Measurements from ENCODE around the gene ATP8B4.

The ATP8B4 gene

DNA sequence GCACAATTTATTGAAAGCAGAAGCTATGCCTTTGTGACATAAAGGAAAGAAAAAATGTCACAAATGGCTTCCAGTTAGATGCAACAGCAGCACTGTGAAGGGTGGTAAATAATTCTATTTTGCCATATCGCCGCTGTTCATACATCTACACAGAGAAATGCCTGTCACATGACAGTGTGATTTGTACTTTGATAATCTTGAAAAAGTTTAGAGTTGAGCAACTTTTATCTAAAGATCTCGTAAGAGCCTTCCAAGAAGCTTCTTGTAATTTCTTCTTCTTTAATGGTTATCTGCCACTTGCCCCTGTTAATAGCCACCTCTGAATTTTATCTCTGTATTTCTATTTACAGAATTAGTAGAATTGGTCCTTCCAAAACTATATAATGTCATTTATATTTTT, 192.3 kb downstream of the ATP8B4 start:
- no peak for DNase-seq

DNA sequence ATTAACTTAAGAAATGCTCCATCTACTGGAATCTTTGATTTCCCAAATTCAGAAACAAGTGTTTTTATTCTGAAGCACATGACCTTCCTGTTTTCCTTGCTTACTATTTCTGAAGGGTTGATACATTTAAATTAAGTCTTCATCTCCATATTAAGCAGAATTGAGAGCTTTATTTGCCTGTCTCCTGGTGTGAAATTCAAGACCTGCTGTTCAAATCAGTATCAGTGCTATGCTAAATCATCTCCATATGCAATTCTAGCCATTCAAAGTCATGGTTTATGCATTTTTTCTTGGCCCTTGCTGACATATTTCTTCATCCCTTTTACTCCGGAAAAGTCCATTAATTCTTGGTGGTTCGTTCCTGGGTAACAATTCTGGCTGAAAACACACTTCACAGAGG, 195.4 kb downstream of the ATP8B4 start:
- no peak for DNase-seq

- no peak for DNase-seq
Measured at GRCh38 chr15:49919034-49919433, 200.0 kb downstream of the ATP8B4 start.

DNA sequence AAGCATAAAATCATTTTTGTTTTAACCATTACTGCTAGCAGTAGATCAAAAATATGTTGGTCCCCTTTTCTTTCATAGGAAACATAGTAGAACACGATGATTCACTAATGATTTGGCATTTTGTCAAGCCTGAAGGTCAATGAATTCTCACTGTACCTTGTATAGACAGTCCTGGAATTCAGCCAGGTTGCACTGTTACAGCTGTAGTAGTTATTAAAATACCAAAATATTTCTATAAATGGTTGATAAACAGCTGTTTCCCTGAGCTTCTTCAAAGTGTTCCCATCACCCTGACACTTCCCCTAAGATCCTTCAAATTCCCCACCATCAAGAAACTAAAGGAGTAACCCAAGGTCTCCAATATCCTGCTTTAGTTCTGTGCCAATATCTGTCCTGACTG, 200.9 kb downstream of the ATP8B4 start:
- no peak for DNase-seq

GRCh38 chr15:49916998-49917397, 202.0 kb downstream of the ATP8B4 start:
- no peak for DNase-seq

- no peak for DNase-seq
Measured at GRCh38 chr15:49915822-49916221, 203.2 kb downstream of the ATP8B4 start.

- no peak for DNase-seq
Measured at GRCh38 chr15:49908933-49909295, 210.1 kb downstream of the ATP8B4 start.

DNA sequence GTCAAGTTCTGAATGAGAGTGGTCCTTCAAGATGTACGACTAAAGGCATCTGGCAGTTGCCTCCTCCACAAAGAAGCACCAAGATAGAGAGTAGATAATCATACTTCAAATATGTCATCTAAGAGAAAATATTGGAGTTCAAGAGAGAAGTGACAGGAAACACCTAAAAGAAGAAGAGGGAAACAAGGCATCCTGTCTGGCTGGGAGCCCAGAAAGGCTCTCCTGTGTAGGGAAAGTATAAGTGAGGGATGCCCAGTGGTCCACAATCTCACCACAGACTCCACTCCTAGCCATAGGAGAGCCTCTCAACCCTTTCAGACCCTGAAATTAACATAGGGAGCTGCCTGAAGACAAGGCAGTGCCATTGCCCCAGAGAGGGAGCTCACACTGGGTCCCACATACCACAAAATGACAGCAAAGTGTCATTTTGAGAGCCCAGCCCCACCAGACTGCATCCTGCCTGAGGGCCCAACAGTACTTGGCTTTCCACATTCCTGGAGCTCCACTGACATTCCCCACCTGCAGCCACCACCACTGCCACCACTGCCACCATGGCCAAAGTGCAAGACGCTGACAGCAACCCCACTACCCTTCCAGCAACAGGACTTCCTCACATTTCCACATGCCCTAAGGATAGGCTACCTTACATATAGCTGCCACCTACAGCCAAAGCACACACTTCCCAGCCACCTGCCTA, 210.6 kb downstream of the ATP8B4 start:
- no peak for DNase-seq

DNA sequence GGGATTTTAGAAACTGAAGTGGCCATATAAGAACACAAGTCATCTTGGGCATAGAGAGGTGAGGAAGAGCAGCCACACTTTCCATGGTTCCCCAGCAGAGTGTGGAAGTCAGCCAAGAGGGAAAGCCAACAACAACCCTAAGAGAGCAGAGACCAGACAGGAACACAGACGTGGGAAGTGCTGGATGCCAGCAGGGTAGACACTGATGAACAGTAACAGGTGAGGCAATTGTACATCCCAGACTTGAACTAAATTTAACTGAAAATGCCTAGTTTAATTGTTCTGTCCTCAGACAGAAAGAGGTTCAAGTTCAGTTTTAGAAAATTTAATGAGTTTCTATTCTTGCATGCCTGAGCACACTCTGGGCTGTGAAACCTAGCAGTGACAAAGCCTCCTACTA, 212.1 kb downstream of the ATP8B4 start:
- no peak for DNase-seq

DNA sequence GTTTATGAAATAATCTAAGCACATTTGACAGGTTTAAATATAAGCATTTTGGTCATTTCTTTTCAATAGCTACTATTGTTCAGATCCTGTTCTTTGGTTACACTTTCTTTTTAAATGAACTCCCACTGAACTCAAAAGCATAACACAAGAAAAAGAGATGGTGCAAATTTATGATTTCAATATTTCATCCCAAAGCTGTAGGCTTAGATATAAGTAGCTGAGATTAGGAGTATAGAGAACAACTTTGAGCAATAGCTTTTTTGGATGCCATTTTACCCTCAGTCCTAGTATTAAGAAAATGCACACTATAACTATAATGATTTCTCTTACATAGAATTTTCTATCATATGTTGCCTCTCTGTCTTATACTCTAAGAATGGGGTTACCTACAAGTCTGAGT, 213.8 kb downstream of the ATP8B4 start:
- DNase-seq = no peak

- no peak for DNase-seq
Measured at GRCh38 chr15:49904296-49904695, 214.7 kb downstream of the ATP8B4 start.

GRCh38 chr15:49902685-49903501, 216.1 kb downstream of the ATP8B4 start:
- no peak for DNase-seq

DNA sequence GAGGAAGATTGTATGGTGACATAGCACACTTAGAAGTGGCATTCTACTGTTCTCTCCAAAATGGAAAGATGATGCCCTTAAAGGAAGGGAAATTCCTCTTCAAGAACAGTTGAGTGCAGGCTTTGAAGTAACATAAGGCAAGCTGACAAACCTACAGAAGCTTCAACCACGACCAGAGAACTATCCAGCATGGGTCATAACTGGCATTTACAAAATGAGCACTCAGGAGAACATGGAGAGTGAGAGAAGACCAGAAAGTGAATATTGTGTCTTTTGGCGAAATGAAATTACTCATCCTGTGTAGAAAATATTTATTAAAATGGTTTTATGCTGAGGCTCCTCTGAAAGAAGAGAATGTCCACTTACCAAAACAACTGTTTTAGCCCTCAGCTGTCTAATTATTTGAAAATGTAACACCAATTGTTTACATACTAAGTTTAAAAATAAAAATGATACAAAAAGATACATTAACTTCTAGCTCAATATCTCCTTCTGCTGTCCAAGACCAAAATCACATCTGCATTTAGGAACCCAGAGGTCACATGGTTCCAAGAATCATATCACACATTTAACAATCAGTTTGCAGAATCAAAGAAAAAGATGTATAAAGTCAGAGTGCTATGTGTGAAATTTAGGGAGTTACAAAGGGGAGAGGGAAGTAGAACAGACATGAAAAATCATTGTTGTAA, 216.9 kb downstream of the ATP8B4 start:
- no peak for DNase-seq

GRCh38 chr15:49901321-49901720, 217.7 kb downstream of the ATP8B4 start:
- DNase-seq = no peak

DNA sequence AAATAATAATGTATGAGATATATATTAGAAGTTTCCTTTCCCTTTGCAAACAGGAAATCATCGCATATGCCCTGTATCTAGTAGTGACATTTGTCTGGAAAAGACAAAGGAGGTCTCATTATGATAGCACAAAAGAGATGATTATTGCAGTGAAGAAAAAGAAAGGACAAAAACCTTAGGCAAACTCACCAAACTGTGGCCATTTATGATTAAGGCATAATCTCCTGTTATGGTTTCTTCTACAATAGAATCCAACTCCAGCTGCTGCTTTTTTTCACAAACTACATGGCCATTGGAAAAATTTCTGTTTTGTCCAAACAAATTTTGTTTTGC, 218.2 kb downstream of the ATP8B4 start:
- DNase-seq = no peak

GRCh38 chr15:49900006-49900902, 218.8 kb downstream of the ATP8B4 start:
- DNase-seq = no peak

DNA sequence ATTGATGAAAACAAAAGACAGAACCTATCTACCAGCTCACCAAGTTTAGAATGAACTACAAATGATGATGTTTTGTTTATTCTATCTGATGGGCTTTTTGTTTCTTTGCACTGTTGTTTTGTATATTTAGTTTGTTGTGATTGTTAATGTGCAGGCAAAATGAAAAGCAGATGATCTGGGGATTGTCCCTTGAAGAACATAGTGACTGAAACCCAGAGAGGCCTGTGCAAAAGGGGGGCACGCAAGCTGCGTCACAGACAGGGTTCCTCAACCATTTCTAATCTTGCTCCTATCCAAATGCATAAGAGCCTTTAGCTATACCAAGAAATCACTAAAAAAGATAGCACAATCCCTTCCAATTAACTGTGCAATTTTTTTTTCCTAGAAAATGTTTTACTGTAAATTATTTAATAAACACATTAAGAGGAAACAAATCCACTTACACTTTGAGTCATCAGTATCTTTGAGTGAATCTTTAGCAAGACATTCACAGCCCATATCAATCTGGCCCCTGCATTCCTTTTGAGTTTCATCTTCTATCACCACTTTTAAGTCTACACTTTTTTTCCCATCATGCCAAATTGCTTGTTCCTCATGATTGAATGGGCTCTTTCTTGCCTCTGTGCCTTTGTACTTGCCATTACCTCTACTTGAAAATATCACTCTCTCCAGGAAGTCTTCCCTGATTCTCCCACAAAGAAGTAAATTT, 220.3 kb downstream of the ATP8B4 start:
- DNase-seq = peak in 1 of 5 donors; percentile 13

GRCh38 chr15:49898097-49898496, 220.9 kb downstream of the ATP8B4 start:
- DNase-seq = no peak

GRCh38 chr15:49895347-49896223, 223.4 kb downstream of the ATP8B4 start:
- DNase-seq = no peak

DNA sequence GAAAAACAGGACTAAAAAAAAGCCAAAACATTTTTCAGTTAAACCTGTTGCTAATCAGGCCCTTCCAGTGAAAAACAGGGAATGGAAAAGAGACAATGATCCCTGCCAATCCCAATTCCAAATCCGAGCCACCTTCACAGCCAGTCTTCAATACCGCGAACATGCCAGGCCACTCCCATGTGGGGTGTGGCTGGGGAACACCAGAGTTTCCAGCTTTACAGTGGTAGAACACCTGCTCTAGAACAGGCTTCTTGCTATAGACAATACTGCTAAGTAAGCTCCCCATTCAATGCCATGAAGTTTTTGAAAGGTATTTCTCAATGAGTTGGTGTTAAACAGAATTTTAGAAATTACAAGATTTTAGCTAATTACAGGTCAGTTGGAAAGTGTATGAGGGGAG, 228.3 kb downstream of the ATP8B4 start:
- DNase-seq = no peak

DNA sequence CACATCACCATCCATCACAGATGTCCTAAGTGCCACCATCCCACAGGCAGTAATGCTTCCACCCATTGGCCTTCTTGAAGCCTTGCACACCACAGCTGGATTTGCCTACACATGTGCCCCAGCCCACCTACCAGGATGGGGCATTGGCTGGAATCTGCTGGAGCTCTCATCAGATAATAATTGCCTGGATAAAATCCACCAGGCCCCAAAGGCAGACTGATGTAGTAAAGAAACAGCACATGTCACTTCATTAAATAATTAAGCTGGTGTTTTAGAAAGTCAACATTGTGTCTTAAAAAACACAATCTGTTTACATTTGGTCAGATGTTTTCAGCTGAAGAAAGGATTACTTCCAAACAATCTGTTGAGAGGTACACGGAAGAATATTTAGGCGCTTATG, 229.5 kb downstream of the ATP8B4 start:
- DNase-seq = no peak

Measured in T-helper 1 cell (primary cell).